Mesothelial cell of epicardium (in vitro differentiated cells): Measurements from ENCODE around the gene MRPS26. TPM values are rescaled to one million over a fixed set of nuclear protein-coding genes. Genes with fewer than 3 reads are reported as not detected.

Experiments
- DNase-seq, 2 experiments: peaks; one replicate each; pipeline ENCODE4 v3.0.0; 2021; ENCODE audit warnings: low spot score in 2 of 2; ENCODE audit not compliant: unreplicated experiment in 2 of 2
- H3K27ac Mint-ChIP-seq: 2 replicates; pipeline ENCODE4 v1.8.0; 2021; ENCODE audit warnings: mixed read lengths
- H3K27me3 Mint-ChIP-seq: 2 replicates; pipeline ENCODE4 v1.8.0; 2021; ENCODE audit warnings: low read depth, mixed read lengths
- H3K36me3 Mint-ChIP-seq: 2 replicates; pipeline ENCODE4 v1.8.0; 2021; ENCODE audit warnings: mixed read lengths
- H3K4me1 Mint-ChIP-seq: 2 replicates; pipeline ENCODE4 v1.8.0; 2021; ENCODE audit warnings: mixed read lengths
- H3K4me3 Mint-ChIP-seq: 2 replicates; pipeline ENCODE4 v1.8.0; 2021; ENCODE audit warnings: mild to moderate bottlenecking, moderate library complexity, mixed read lengths
- H3K9me3 Mint-ChIP-seq: 2 replicates; pipeline ENCODE4 v1.8.0; 2021; ENCODE audit warnings: mixed read lengths
- CTCF ChIP-seq: fragments of 200-600 bp; sonication (generic); IDR thresholded peaks from one replicate; pipeline ENCODE4 v1.5.0; 2021; ENCODE audit warnings: antibody characterized with exemption; ENCODE audit not compliant: unreplicated experiment
- total RNA-seq: library from RNA; stranded (reverse); gene quantifications from 3 replicates; pipeline ENCODE4 v1.2.1, GENCODE V29; 2021

MRPS26 gene
- total RNA-seq: 56.9 to 66.3 TPM (median 57.0 TPM) in 3 replicates

DNA sequence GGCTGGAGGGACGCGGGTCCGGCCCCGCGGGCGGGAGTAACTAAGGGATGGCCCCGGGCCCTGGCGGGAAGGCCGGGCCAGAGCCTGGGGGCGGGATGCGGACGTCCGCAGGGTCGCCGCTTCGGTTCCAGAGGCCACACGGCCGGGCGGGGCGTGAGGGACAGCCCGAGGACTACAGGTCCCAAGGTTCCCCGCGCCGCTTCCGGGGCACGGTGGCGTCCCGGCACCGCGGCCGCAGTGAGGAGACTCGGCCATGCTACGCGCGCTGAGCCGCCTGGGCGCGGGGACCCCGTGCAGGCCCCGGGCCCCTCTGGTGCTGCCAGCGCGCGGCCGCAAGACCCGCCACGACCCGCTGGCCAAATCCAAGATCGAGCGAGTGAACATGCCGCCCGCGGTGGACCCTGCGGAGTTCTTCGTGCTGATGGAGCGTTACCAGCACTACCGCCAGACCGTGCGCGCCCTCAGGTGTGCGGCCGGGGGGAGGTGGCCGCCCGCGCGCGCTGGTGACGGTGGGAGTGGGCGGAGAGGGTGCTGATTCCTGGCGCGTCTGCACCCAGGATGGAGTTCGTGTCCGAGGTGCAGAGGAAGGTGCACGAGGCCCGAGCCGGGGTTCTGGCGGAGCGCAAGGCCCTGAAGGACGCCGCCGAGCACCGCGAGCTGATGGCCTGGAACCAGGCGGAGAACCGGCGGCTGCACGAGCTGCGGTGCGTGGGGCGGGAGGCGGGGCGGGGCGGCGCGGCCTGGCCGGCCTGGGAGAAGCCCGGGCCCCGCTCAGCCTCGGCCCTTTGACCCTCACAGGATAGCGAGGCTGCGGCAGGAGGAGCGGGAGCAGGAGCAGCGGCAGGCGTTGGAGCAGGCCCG lies at the start of gene MRPS26:
MRPS26 (plus strand) TSS at position 237 of the 861 bp plus-strand sequence; CDS start at position 254, 17 bp downstream.
- H3K4me3 Mint-ChIP-seq: peak within 1 kb of the TSS; percentile 89
- no peaks in the 10 kb centered on the region for H3K27me3 Mint-ChIP-seq
- peak; percentile 62 to 78 for DNase-seq
- peak within 1 kb of the TSS; percentile 70 for H3K27ac Mint-ChIP-seq
- no peak for TF ChIP-seq CTCF
- H3K9me3 Mint-ChIP-seq: no peaks in the 10 kb centered on the region
- peaks cover 22% of the 10 kb centered on the region for H3K4me1 Mint-ChIP-seq
- H3K36me3 Mint-ChIP-seq: peaks cover 16% of the 10 kb centered on the region

GRCh38 chr20:2998728-2999127 lies 47.1 kb upstream of the MRPS26 start:
- DNase-seq: no peak
- TF ChIP-seq CTCF: no peak
- no peaks in the 10 kb centered on the region for H3K4me1 Mint-ChIP-seq
- no peak overlapping the region for H3K4me3 Mint-ChIP-seq
- peaks cover 15% of the 10 kb centered on the region for H3K36me3 Mint-ChIP-seq
- no peak overlapping the region for H3K27ac Mint-ChIP-seq
- H3K9me3 Mint-ChIP-seq: no peaks in the 10 kb centered on the region
- no peaks in the 10 kb centered on the region for H3K27me3 Mint-ChIP-seq

- Mint-ChIP-seq H3K36me3 (peaks cover 11% of the 10 kb centered on the region), H3K27me3 (no peaks in the 10 kb centered on the region), H3K27ac (no peak overlapping the region), H3K4me1 (no peaks in the 10 kb centered on the region), H3K4me3 (no peak overlapping the region), H3K9me3 (no peaks in the 10 kb centered on the region)
- peak; percentile 30 for TF ChIP-seq CTCF
- no peak for DNase-seq
Observed at GRCh38 chr20:3000852-3001523, 44.9 kb upstream of the MRPS26 start.

GRCh38 chr20:3003416-3003815 lies 42.4 kb upstream of the MRPS26 start:
- Mint-ChIP-seq H3K36me3 (peaks cover 18% of the 10 kb centered on the region), H3K4me1 (no peaks in the 10 kb centered on the region), H3K27ac (no peak overlapping the region), H3K27me3 (no peaks in the 10 kb centered on the region), H3K4me3 (no peak overlapping the region), H3K9me3 (no peaks in the 10 kb centered on the region)
- TF ChIP-seq CTCF: no peak
- no peak for DNase-seq

DNA sequence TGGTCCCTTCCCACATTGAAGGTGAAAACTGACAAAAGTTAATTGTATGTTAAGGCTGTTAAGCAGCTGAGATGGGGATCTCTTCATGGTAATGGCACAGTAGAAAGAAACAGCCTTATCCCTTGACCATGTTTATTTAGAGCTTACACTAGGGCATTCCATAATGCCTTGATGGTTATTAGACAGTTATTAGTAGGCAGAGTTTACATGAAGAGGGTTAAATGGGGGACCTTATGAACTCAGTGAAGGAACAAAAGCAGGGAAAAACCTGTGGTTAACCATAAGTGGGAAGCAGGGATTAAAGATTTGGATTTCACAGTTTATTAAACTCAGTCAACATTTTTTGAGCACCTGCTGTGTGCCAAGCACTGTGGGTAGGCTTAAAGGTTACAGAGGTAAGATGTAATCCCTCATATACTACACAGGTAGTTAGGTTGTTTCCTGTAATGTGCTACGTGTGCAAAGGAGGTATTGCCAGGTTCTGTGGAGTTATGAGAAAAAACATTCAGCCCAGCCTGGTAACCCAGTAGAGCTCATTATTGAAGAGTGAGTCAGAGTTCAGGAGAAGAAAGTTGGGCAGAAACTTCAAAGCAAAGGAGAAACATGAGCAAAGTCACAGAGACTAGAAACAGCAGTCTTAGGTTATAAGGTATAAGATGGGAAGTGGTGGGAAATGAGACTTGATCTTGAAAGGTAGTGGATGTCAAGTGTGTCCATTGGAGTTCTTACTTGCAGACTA lies 34.7 kb upstream of the MRPS26 start:
- Mint-ChIP-seq H3K27me3 (no peaks in the 10 kb centered on the region), H3K36me3 (peaks cover 29% of the 10 kb centered on the region), H3K4me1 (no peaks in the 10 kb centered on the region), H3K27ac (no peak overlapping the region), H3K9me3 (no peaks in the 10 kb centered on the region), H3K4me3 (no peak overlapping the region)
- DNase-seq: no peak
- no peak for TF ChIP-seq CTCF
